B cell (primary cell): ENCODE data around the gene RPH3AL. TPM values are rescaled to one million over a fixed set of nuclear protein-coding genes. Genes with fewer than 3 reads are reported as not detected.
"Not testable (repeated sequence)": the region's sequence is repeated elsewhere in the genome, so short reads cannot be mapped to it uniquely, and the experiment has no call there.

Experiments
- ATAC-seq: fragments of 200-7000 bp; cut with Tn5 transposase; one replicate; pipeline ENCODE4 v1.10.0; 2021; ENCODE audit warnings: low read depth, mild to moderate bottlenecking, moderate number of reproducible peaks, moderate library complexity
- CTCF ChIA-PET: fragments of 350-600 bp; sonication (Branson Sonifier 250); formaldehyde crosslinking; loops from one replicate; lab custom pipeline; 2021; ENCODE audit warnings: antibody characterized with exemption, inconsistent platforms; lab: Charles Lee
- POLR2A ChIA-PET: fragments of 350-600 bp; sonication (Branson Sonifier 250); formaldehyde crosslinking; loops from one replicate; lab custom pipeline; 2021; ENCODE audit warnings: antibody characterized with exemption; lab: Charles Lee
- DNase-seq: peaks from one replicate; pipeline ENCODE4 v3.0.0; 2013
- H2AFZ ChIP-seq: 2 replicates; pipeline ENCODE4 v1.6.1; 2012; ENCODE audit warnings: mild to moderate bottlenecking, low read depth, low read length; ENCODE audit not compliant: insufficient read depth, poor library complexity, severe bottlenecking
- H3K27ac ChIP-seq, 2 donors: 1 replicate in 1 of 2; 2 replicates in 1 of 2; pipeline ENCODE4 v1.5.1; 2012 to 2013; ENCODE audit warnings: low read length in 2 of 2, mild to moderate bottlenecking in 2 of 2, moderate library complexity in 1 of 2
- H3K27me3 ChIP-seq, 4 experiments: fragments of 200-600 bp in 1 of 4; sonication (generic) in 1 of 4; replicated peaks in 1 of 4; 1 replicate in 2 of 4; 2 replicates in 2 of 4; pipeline versions ENCODE4 v1.6.1 to v1.7.0; 2013 to 2016; ENCODE audit warnings: low read length in 3 of 4, mild to moderate bottlenecking in 2 of 4, mixed read lengths in 1 of 4, moderate library complexity in 1 of 4; ENCODE audit not compliant: insufficient read depth in 4 of 4, control insufficient read depth in 3 of 4; ENCODE audit errors: control extremely low read depth in 1 of 4
- H3K36me3 ChIP-seq, 2 experiments: replicated peaks in 1 of 2; 1 replicate in 1 of 2; 2 replicates in 1 of 2; pipeline versions ENCODE4 v1.6.1 to v1.7.1; 2013; ENCODE audit warnings: low read length in 1 of 2; ENCODE audit not compliant: insufficient read depth in 2 of 2, control insufficient read depth in 1 of 2; ENCODE audit errors: control extremely low read depth in 1 of 2, extremely low read depth in 1 of 2
- H3K4me1 ChIP-seq, 2 donors: fragments of 200-600 bp in 1 of 2; sonication (generic) in 1 of 2; 1 replicate in 1 of 2; 2 replicates in 1 of 2; pipeline versions ENCODE4 v1.5.1 to v1.6.1; 2013 to 2017; ENCODE audit warnings: low read length in 2 of 2; ENCODE audit not compliant: control insufficient read depth in 2 of 2, insufficient read depth in 2 of 2
- H3K4me2 ChIP-seq: replicated peaks from 2 replicates; pipeline ENCODE3; 2012; ENCODE audit warnings: mild to moderate bottlenecking, low read depth, low read length; ENCODE audit not compliant: poor library complexity, severe bottlenecking
- H3K4me3 ChIP-seq, 5 experiments: fragments of 200-600 bp in 1 of 5; sonication (generic) in 1 of 5; 1 replicate in 3 of 5; 2 replicates in 2 of 5; pipeline versions ENCODE4 v1.5.1 to v1.7.0; 2011 to 2016; ENCODE audit warnings: low read length in 4 of 5, mild to moderate bottlenecking in 4 of 5, low read depth in 2 of 5, control low read depth in 1 of 5, moderate library complexity in 1 of 5; ENCODE audit not compliant: insufficient read depth in 1 of 5; ENCODE audit errors: control extremely low read depth in 1 of 5, extremely low read depth in 1 of 5
- H3K79me2 ChIP-seq: fragments of 200-600 bp; sonication (generic); one replicate; pipeline ENCODE4 v1.6.0; 2016; ENCODE audit warnings: low read length; ENCODE audit not compliant: control insufficient read depth, insufficient read depth
- H3K9ac ChIP-seq: fragments of 200-600 bp; sonication (generic); 2 replicates; pipeline ENCODE4 v1.6.1; 2017; ENCODE audit warnings: mild to moderate bottlenecking, low read length, moderate library complexity
- H3K9me3 ChIP-seq, 3 donors: one replicate each; pipeline versions ENCODE4 v1.6.1 to v1.7.1; 2013; ENCODE audit warnings: low read length in 2 of 3; ENCODE audit not compliant: control insufficient read depth in 2 of 3, insufficient read depth in 1 of 3; ENCODE audit errors: control extremely low read depth in 1 of 3
- H4K20me1 ChIP-seq: 2 replicates; pipeline ENCODE4 v1.6.0; 2012; ENCODE audit warnings: mild to moderate bottlenecking, low read length; ENCODE audit not compliant: insufficient read depth, control insufficient read depth, poor library complexity, severe bottlenecking
- H3K27ac Mint-ChIP-seq: one replicate; pipeline ENCODE4 v1.8.0; 2021; ENCODE audit warnings: mixed read lengths
- H3K27me3 Mint-ChIP-seq: one replicate; pipeline ENCODE4 v1.8.0; 2021; ENCODE audit warnings: mixed read lengths
- H3K4me1 Mint-ChIP-seq: one replicate; pipeline ENCODE4 v1.8.0; 2021; ENCODE audit warnings: mixed read lengths
- H3K4me3 Mint-ChIP-seq: one replicate; pipeline ENCODE4 v1.8.0; 2021; ENCODE audit warnings: mixed read lengths
- H3K9me3 Mint-ChIP-seq: one replicate; pipeline ENCODE4 v1.8.0; 2022; ENCODE audit warnings: mixed read lengths; ENCODE audit not compliant: insufficient read depth
- EZH2 ChIP-seq: IDR thresholded peaks from 2 replicates; pipeline ENCODE4 v1.6.1; 2012; ENCODE audit warnings: borderline replicate concordance, low read depth, mild to moderate bottlenecking, moderate library complexity, low read length; ENCODE audit not compliant: insufficient read depth, poor library complexity, severe bottlenecking
- WGBS: methylation state at CpG from one replicate; pipeline ENCODE4 v1.1.5; 2013; ENCODE audit warnings: missing lambda C conversion rate; ENCODE audit not compliant: insufficient coverage; 5-methylcytosine and 5-hydroxymethylcytosine counted together
- intact Hi-C: fragments of 100-400 bp; cut with micrococcal nuclease; formaldehyde crosslinking; loops from one replicate; pipeline ENCODE4 v1.10.0; 2022
- polyA plus RNA-seq: library from polyadenylated mRNA; depleted of rRNA; stranded (reverse); fragments of >200 nt; gene quantifications from 2 replicates; pipeline ENCODE4 v1.2.3, GENCODE V29; 2012
- total RNA-seq, 2 donors: library from RNA; stranded (reverse); fragments of 120-200 nt in 1 of 2; gene quantifications; 1 replicate in 1 of 2; 2 replicates in 1 of 2; pipeline versions ENCODE4 v1.2.3 to v1.2.4, GENCODE V29; 2013 to 2022
- TF ChIP-seq, protein P1 (sequence below): fragments of 200-600 bp; IDR thresholded peaks from one replicate; pipeline ENCODE4 v1.8.0; 2022; ENCODE audit warnings: antibody characterized with exemption, mild to moderate bottlenecking

The RPH3AL gene
- total and polyA plus RNA-seq, 2 donors (not counting 1 experiment from before 2014, with no cell fraction given) = 10.8 to 13.3 TPM

DNA sequence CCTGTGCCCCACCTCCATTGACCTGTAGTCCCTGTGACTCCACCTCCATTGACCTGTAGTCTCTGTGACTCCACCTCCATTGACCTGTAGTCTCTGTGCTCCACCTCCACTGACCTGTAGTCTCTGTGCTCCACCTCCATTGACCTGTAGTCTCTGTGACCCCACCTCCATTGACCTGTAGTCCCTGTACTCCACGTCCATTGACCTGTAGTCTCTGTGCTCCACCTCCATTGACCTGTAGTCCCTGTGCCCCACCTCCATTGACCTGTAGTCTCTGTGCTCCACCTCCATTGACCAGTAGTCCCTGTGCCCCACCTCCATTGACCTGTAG is 38.0 kb downstream of the RPH3AL start:
- H2AFZ ChIP-seq, H3K27me3 ChIP-seq, H3K79me2 ChIP-seq, intact Hi-C loops, H3K9me3 ChIP-seq, H3K27me3 Mint-ChIP-seq, H3K4me2 ChIP-seq, ATAC-seq, DNase-seq, H3K4me3 ChIP-seq, H3K9me3 Mint-ChIP-seq, H3K4me3 Mint-ChIP-seq, CTCF ChIA-PET, H3K36me3 ChIP-seq, H3K27ac ChIP-seq, H3K9ac ChIP-seq, POLR2A ChIA-PET, H3K4me1 ChIP-seq, H3K4me1 Mint-ChIP-seq, H3K27ac Mint-ChIP-seq, H4K20me1 ChIP-seq: not testable (repeated sequence)
- 89% methylated on average over 1 of the region's 1 CpG for WGBS

- WGBS = 93% methylated on average over 7 of the region's 9 CpGs
- ChIA-PET POLR2A (no interaction called here), CTCF (no interaction called here)
- no peaks in the 10 kb centered on the region for H3K79me2 ChIP-seq
- no peak overlapping the region for H3K9ac ChIP-seq
- no peaks in the 10 kb centered on the region for H3K36me3 ChIP-seq
- H3K9me3 Mint-ChIP-seq = peaks cover 3% of the 10 kb centered on the region
- no peak overlapping the region for H2AFZ ChIP-seq
- H3K27me3 Mint-ChIP-seq = no peaks in the 10 kb centered on the region
- peaks cover 0 to 7% (median 2%) of the 10 kb centered on the region in 3 donors for H3K9me3 ChIP-seq
- no peak overlapping the region for H3K4me2 ChIP-seq
- no peak overlapping the region for H3K27ac ChIP-seq
- intact Hi-C loops = no loop called here
- H3K27ac Mint-ChIP-seq = no peak overlapping the region
- no peaks in the 10 kb centered on the region for H3K4me1 Mint-ChIP-seq
- H3K27me3 ChIP-seq = no peaks in the 10 kb centered on the region
- H4K20me1 ChIP-seq = no peaks in the 10 kb centered on the region
- no peak overlapping the region for H3K4me3 ChIP-seq
- H3K4me1 ChIP-seq = no peaks in the 10 kb centered on the region
- no peak for TF ChIP-seq EZH2
- TF ChIP-seq, protein P1, sequence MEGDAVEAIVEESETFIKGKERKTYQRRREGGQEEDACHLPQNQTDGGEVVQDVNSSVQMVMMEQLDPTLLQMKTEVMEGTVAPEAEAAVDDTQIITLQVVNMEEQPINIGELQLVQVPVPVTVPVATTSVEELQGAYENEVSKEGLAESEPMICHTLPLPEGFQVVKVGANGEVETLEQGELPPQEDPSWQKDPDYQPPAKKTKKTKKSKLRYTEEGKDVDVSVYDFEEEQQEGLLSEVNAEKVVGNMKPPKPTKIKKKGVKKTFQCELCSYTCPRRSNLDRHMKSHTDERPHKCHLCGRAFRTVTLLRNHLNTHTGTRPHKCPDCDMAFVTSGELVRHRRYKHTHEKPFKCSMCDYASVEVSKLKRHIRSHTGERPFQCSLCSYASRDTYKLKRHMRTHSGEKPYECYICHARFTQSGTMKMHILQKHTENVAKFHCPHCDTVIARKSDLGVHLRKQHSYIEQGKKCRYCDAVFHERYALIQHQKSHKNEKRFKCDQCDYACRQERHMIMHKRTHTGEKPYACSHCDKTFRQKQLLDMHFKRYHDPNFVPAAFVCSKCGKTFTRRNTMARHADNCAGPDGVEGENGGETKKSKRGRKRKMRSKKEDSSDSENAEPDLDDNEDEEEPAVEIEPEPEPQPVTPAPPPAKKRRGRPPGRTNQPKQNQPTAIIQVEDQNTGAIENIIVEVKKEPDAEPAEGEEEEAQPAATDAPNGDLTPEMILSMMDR = no peak
- DNase-seq (no peak), ATAC-seq (no peak)
- no peak overlapping the region for H3K4me3 Mint-ChIP-seq
These were observed 38.5 kb downstream of the RPH3AL start for GRCh38 chr17:313911-314613.
